Stimulated activated CD8-positive, alpha-beta memory T cell treated with anti-CD3 and anti-CD28 coated beads, Interleukin-7, amount 100 ng/mL, for 4 hours (primary cell): ENCODE data around the gene GRID1.

Experiments used
- DNase-seq, 2 donors: peaks; one replicate each; pipeline ENCODE4 v3.0.0-alpha.2; 2020; ENCODE audit warnings: low read depth in 2 of 2

GRID1 gene

DNA sequence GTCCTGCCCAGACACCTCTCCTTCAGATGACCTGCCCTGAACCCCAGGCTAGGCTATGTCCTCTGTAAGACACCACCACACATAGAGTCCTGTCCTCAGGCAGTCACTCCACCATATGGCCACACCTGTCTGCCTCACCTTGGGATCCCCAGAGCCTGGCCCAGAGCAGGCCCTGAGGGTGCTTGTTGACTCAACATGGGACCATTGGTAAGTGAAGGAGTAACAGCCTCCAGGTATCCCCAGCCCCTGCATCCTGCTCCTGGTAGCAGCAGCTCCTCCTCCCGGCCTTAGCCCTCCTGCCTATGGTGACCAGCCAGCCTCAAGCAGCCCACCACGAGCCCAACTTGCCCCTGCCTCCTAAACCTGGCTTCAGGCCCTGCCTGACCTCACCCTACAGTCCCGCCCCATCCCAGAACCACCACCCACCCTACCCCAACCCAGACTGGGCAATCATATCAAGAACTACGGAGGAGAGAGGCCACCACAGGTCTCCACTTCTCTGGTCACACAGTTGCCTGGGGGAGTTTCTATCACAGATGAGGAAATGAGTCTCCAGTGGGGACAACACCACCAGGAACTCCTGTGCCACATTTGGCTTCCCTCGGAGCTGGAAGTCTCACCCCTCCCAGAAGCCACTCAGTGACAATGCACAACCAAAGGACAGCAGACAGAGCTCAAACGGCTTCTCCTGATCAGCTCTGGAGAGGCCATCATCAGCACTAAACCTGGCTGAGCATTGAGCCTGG, 136.6 kb downstream of the GRID1 start:
- DNase-seq, result no peak

DNA sequence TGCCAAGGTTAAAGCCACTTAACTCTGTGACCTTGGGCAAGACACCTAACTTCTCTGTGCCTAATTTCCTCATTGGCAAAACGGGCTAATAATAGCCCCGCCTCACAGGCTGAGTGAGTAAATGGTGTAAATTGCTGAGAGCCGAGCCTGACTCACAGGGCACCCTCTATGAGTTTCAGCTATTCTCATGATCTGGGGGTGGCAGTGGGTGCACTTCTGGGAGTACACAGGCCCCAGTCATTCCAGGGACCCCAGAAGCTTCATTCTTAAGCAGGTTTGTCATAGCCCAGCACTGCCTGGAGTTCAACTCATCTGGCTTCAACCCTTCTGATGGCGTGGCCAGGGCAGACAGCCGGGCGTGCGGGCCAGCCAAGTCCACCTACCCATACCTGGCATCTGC, 137.2 kb downstream of the GRID1 start:
- DNase-seq, result no peak

DNA sequence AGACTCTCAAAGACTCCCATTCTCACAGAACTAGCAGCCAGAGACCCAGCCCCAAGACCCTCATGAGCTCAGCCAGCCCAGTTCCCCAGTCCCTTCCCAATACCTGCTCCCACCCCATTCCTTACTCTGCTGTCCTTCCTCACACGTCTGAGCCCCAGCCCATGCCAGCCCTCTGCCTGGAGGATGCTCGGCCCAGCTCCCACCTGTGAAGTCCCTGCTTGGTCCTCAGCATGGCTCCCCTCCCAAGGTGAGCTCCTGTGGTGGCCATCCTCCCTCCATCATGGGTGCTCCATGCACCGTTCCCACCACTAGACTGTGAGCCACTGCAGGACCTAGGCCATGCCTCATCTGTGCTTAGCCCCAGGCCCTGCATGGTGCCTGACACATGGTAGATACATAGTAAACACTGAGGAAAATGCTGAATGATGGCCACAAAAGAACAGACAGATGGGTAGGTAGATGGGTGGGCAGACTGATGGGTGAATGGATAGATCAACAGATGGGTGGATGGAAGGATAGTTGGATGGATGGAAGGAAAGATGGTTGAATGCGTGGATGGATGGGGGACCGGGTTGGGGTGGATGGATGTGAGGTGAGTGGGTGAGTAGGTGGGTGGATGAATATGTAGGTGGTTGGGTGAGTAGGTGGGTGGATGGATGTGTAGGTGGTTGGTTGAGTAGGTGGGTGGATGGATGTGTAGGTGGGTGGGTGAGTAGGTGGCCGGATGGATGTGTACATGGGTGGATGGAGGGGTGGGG, 138.9 kb downstream of the GRID1 start:
- DNase-seq, result no peak

DNA sequence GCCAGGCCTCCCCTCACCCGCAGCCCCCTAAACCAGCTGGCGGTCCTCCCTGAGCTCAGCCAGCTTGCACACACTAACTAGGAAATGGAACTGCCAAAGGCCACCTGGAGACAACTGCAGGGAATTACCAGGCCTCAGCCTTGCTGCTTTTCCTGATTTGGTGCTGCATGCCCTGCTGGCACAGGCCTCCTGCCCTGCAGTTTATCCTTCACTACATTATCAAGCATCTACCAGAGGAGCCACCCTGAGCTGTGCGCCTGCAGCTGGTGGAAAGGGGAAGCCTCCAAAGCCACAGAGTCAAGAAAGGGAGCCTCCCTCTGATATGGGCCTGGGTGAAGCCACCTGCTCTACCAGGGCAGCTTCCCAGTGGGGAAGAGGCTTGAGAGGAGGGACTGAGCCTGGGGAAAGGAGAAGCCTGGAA, 139.8 kb downstream of the GRID1 start:
- DNase-seq, result no peak

DNA sequence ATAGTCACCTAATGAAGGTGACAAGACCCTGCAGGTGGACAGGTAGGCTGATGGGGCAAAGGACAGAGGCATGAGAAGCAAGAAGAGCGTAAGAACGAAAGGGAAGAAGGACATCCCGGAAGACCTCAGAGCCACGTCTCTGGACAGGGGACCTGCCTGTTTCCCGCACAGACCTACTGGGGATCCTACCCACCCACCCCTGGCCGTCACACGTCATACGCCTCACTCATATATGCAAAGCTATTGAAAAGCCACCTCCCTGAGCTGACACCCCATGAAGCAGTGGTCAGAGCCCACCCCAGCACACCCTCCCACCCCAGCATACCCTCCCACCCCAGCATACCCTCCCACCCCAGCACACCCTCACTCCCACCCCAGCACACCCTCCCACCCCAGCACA, 140.6 kb downstream of the GRID1 start:
- DNase-seq, result no peak

DNA sequence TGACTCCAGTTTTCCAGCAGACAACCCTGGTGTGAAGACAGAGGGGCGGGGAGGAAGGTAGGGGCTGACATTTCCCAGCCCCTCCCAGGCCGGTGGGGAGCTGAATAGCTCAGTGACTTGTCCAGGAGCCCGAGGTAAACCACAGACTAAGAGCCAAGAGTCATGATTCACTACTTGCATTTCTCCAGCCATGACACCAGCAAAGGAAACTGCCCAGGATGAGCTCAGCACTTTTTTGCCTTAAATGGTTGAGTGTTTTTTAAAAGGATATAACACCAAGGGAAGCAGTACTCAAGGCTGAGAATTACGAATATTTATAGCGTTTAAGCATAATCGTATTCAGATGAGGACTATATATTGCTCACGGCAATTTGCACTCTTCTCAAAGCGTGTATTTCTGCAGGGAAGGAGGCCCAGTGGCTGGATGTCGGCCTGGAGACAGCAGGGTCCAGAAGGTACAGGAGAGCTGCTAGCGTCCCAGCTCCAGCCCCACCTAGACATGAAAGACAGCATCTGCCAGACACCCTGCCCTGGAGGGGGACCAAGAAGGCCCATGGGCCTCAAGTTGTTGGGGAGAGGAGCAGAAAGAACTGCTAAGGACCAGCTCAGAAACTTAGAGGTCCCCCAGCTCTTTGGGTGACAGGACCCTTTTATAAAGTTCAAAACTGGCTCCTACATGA, 141.4 kb downstream of the GRID1 start:
- DNase-seq, result no peak

DNA sequence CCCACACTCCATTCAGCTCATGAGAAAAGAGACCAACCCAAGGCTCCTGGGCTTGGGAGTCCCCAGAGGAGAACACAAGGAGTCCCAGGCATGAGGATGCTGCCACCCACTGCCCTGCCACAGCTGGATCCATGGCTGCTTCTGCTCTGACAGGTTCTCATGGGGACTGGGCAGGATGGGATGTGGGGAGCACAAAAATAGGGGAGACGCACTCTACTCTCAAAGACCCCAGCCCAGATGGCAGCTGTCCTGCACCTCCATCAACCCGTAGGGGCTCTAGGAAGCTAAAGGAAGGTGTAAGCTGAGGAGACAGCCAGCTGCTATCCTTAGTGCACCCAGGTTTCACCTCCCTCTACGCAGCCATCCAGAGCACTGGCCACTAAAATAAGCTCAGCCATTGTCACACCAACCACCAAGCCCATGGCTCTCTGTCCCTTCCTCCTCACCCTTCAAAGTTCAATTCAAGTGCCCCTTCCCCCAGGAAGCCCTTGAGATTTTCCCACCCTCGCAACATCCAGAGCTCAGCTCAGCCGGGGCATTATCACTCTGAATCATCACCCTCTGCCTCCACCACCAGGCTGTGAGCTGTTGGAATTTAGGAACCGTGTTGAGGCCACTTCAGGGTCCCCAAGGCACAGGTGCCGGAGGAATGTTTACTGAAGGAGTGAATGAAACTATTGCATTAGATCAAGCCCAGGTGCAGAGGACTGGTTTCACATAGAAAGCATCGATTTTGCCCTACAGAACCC, 142.1 kb downstream of the GRID1 start:
- DNase-seq, result no peak

DNA sequence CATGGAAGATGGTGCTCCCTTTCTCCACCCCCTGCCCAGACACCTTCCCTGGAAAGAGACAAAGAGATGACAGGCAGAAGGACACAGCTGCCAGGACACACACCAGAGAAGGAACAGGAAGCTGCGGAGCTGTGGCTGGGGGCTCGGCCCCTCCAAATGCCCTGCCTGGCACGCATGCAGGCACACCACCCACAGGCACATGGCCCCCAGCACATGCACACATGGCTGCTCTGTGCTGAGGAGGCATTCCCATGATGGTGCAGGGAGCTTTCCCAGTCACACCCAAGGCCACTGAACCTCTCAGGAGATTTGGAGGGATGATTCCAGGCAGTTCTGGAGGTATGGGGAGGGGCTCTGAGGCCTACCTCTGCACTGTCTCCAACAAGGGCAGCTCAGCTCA, 143.3 kb downstream of the GRID1 start:
- DNase-seq, result no peak

DNA sequence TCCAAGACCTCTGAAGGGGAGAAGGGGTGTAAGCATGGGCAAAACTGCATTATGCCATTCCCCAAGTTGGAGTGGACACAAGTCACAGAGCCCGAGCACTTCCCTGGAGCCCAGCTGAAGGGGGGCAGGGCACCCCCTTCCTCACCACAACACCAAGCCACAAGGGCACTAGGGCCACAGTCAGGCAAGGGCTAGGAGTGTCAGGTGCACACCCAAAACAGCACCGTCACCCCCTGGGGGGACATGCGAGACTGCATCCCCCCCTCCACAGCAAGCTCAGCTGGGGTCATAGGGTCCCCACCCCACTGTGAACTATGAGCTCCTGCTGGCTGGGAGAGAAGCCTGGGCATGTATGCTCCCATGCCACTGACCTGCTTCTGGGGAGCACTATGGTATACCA, 143.9 kb downstream of the GRID1 start:
- DNase-seq, result no peak

DNA sequence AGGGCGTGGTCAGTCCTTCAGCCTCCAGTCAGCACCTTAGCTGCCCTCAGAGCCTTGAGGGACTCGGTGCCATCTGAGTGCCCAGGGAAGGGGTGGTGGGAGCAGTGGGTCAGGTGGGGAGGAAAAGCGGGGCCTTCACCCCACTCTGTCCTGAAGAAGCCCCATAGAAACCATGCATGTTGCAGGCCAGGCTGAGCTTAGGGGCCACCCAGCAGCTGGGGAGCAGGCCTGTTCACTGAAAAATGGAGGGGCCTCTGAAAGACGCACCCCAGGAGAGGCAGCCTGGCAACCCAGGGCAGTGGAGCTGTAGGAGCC, 144.3 kb downstream of the GRID1 start:
- DNase-seq, result no peak

DNA sequence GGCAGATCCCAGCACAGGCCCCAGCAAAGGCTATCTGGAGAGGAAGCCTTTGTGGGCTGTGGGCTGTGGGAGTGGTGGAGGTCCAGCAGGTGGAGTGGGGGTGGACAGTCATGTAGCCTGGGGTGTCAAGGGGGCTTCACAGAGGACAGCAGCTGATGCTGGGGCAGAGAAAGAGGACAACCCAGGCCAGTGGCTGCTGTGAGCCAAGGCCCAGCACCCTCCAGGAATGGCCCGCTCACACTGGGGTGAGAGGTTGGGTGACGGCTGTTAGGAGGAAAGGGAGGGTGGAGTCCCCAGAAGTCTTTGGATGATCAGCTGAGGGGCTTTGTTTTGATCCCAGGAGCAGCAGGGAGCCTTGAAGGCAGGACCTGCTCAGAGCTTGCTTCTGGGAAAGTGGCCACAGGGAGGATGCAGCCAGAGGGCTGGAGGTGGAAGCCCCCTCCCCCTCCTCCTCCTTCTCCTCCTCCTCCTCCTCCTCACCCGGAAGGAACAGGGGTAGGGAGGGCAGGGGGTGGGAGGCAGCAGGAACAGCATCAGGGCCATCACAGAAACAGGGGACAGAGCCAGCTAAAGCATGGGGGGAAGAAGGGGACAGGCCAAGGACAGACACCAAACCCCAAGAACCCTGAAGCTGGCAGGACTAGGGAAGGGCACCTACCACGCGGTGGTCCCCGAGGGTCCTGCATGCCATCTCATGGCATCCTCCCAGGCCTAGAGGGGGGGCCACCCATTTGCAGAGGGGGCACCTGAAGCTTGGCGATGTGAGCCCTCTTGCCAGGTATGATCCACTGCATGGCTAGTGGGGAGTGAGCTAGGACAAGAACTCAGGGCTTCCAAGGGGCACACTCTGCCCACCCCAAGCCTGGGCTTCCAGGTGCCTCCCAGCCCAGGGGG, 144.9 kb downstream of the GRID1 start:
- DNase-seq, result no peak

DNA sequence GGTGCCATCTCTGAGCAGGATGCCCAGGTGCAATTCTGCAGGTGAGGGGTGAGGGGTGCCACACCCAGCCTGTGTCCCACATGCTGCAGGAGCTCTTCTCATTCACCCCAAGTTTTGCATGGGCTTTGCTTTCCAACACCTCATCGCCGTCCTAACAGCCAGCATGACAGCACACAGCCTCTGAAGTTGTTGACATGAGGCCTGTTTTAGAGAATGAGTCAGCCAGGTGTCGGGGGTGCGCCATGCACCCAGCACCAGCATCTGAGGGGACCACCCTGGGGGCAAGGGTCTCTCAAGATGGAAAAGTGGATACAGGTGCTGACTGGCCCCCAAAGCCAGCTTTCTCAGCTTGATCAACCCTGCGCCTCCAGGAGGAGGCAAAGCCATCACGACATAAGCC, 146.0 kb downstream of the GRID1 start:
- DNase-seq, result no peak

DNA sequence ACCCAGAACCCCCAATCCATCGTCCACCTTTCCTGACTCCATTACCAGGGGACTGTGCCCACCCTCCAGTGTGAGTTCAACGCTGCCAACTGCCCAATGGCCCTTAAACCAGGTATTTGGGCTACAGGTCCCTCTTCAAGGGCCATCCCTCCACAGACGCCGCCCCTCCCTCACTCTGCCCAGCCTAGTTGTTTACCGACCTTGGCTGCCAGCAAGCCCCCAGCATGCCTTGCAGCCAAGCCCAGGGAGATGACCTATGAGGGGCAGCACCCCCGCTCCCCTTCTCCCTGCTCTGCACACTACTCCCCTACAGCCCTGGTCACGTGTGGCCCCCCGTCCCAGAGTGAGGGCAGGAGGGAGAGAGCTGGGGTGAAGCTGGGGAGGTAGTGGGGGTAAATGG, 147.3 kb downstream of the GRID1 start:
- no peak for DNase-seq

DNA sequence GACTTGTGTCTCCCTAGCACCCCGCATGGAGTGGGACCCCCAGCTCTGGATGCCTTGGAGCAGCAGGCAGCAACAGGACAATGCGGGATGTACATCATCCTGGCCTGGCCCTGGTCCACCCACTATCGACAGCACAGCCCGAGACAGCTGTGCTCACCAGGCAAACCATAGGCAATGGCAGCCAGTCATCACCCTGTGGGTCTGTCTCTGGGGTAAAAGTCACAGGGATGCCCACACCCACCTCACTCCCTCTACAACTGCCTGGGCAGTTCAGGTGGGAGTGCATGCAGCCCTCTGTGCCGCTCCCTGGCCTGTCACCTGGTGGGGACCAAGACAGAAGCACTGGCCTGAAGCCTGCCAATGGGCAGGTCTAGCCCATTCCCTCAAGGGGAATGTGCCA, 147.8 kb downstream of the GRID1 start:
- DNase-seq, result no peak

DNA sequence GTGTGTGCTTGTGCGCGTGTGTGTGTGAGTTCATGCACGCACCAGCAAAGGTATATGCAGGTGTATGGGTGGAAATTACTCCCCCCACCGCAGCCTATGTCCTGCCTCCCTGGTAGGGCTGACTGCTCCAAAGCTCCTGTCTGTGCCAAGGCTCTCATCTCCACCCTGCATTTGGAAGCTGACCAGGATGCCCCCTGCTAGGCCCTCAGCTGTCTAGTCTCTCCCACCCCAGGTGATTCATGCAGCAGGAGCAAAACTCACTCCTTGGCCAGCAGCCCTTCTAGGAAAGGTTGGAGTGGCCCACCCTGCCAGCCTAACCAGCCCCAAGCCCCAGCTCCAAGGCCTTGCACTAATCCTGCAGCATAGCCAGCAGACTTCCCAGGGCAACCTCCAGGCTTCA, 148.4 kb downstream of the GRID1 start:
- DNase-seq, result no peak

DNA sequence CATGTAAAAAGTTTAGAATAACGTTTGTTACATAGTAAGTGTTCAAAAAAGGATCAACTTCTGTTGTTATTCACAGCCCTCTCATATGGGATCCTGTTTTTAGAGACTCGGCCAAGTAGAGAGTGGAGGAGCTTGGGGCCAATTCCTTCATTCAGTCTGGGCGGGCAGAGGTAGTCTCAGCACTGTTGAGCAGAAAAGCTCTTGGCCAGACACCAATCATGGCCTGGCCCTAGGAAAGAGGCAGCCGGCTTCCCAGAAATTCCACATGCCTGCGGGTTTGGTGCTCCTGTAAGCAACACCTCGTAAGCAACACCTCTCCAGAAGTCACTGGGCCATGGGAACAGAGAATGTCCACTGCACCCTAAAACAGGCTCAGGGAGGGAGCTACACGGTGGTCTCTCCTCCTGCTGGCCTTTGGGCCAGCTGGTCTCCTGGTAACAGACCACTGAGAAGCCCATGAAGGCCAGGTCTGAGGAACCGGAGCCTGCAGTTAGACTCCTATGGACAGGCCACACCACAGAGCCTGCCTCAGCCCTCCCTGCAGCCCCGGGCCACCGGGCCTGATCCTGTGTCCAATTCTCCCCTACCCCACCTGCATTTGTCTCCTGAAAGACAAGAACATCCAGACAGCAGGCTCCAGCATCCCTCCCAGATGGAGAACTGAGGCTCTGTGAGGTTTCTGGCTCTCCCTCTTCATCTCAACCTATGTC, 149.1 kb downstream of the GRID1 start:
- no peak for DNase-seq

DNA sequence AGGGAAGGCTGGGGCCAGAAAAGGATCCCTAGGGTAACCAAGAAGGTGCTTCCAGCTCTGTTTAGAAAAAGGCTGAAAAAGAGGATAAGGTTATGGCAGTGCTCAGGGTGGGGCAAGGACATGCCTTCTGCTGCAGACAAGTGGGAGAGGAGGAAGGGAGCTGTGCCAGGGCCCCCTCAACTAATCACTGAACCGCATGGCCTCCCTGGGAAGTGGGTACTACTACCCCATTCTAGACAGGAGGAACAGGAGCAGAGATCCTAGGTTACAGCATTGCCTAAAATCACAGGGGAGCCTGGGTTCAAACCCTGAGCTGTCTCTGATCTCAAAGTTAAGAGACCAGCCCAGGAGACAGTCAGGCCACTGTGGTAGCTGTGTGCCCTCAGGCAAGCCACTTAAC, 149.7 kb downstream of the GRID1 start:
- no peak for DNase-seq

DNA sequence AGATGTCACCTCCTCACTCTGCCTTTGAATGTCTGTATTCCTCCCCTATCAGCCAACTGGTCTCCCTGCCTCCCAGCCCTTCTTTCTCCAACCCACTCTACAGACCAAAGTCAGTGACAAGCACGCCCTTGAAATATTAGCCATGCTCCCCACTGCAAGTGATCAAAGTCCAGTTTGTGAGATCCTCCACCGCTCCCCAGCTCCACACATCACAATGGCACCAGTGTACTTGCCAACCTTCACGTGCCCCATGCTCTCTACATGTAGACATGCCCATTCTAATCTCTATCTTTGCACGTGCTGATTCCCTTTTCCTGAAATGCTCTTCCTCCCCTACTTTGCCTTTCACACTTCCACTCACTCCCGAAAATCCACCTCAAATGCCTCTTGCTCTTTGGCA, 150.9 kb downstream of the GRID1 start:
- no peak for DNase-seq

DNA sequence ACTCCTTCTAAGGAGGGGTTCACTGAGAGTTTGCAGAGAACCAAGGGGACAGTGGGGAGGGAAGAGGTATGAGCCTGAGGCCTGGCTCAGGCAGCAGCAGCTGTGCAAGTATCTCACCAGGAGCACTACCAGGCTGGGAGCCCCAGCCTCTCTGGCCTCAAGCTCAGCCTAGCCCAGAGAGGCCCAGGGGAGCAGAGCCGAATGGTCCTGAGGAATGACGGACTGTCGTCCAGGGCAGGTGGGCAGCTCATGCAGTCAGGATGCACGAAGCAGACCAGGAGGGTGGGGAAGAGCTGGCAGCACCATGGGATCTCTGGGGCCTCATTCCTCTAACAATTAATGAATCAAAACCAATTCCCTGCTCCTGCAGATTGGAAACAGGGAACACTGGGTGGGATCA, 151.5 kb downstream of the GRID1 start:
- no peak for DNase-seq

DNA sequence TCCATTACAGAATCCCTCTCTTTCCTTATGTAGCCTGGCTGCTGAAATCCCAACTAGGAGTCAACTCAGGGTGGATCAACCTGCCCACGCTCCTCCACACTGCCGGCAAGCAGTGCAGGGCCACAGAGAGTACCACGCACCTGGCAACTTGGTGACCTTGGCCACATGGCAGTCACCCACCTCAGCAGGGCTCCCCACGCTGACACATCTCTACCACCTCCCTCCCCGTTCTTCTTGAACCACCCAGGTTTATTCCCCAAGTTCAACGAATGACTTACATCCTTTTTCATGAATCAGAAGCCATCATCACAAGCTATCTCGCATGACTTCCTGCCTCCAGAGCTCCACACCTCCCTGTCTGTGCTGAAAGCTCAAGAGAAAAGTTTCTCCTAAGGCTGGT, 153.4 kb downstream of the GRID1 start:
- no peak for DNase-seq

DNA sequence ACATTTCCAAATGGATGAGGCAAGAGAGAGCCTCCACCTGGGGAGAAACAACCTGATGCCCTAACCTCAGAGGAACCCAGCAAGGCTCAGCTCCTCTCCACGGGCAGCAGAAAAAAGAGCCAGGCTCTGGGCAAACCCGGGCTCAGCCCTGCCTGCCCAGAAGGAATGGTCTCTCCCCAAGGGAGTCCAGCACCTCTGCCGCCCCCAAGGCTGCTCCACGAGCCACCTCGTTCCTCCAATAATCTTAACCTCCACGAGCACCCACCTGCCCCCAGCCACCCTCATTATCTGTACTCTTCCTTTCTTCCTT, 154.2 kb downstream of the GRID1 start:
- no peak for DNase-seq
